Neural progenitor cell (in vitro differentiated cells): Measurements from ENCODE around the gene CELF4.

ENCODE experiments used
- EZH2phosphoT487 ChIP-seq: fragments of 200-600 bp; sonication (generic); IDR thresholded peaks from 2 replicates; pipeline ENCODE4 v1.6.1; 2017; ENCODE audit warnings: antibody characterized with exemption
- TF ChIP-seq, protein P1 (sequence below): fragments of 200-600 bp; sonication (generic); IDR thresholded peaks from 2 replicates; pipeline ENCODE4 v1.5.1; 2017; ENCODE audit warnings: antibody characterized with exemption, mild to moderate bottlenecking

DNA sequence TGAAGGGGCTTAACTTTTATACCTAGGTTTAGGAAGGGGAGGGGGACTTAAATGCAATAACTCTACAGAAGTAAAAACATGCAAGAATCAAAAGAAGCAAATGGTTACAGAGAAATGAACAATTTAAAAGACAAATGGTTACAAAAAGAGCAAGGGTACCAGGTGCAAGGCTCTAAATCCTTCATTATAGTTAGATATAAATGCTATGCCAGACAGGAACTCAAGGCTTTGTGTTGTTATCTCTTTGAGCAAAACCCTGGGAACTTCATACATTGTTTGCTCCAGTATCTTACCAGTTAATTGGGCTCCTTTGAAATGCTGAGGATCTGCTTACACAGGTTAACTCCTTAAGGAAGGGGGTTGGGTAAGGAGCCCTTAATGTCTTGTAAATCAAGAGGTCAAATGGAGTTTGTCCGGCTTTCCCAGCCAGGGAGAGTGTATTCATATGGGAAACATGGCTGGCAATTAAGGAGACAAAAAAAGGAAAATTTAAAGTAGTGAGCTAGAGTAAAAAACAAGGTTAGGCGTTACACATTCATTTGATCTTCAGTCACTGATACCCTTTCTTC, 347.5 kb downstream of the CELF4 start:
- TF ChIP-seq, protein P1, sequence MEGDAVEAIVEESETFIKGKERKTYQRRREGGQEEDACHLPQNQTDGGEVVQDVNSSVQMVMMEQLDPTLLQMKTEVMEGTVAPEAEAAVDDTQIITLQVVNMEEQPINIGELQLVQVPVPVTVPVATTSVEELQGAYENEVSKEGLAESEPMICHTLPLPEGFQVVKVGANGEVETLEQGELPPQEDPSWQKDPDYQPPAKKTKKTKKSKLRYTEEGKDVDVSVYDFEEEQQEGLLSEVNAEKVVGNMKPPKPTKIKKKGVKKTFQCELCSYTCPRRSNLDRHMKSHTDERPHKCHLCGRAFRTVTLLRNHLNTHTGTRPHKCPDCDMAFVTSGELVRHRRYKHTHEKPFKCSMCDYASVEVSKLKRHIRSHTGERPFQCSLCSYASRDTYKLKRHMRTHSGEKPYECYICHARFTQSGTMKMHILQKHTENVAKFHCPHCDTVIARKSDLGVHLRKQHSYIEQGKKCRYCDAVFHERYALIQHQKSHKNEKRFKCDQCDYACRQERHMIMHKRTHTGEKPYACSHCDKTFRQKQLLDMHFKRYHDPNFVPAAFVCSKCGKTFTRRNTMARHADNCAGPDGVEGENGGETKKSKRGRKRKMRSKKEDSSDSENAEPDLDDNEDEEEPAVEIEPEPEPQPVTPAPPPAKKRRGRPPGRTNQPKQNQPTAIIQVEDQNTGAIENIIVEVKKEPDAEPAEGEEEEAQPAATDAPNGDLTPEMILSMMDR = no peak
- peak; percentile 95 for TF ChIP-seq EZH2phosphoT487
